ENCODE data around the gene NLRC4.
"Not testable (repeated sequence)": the region's sequence is repeated elsewhere in the genome, so short reads cannot be mapped to it uniquely, and the experiment has no call there.

The NLRC4 gene

DNA sequence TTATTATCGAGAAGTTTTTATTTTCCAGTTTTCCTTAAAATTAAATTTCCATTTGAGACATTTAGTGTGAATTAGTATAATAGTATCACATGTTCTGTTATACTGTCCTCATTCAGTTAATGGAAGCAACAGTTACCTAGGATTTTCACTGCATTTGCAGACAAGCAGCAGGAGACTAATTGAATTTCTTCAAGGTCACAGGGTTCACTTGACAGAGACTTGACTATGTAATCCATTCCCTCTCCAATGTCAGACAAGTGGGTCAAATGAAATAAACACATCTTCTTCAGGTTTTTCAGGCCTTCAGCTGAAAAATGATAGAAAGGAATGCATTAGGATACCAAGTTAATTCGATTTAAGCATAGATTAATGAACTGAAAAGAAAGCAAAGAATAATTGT, 26.7 kb downstream of the NLRC4 start:
- no peak for DNase-seq

- no peak for DNase-seq
These were observed 27.2 kb downstream of the NLRC4 start for GRCh38 chr2:32237488-32237887.

DNA sequence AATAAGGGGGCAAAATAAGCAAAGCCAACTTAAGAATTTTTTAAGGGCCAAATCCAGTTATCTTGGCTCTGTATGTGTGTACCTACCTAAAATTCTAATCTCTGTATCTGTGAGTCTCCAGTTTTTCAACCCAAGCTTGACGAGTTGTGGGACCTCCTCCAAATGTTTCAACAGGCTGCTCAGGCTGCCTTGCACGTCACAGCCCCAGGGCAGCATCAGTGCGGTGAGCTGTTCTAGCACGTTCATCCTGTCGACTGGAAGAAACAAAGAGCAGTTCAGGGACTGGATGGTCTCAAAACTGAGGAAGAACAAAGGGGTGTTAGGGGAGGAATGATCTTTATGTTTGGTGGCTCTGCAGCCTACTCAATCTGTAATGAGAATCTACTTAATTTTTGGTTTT, 29.4 kb downstream of the NLRC4 start:
- no peak for DNase-seq

DNA sequence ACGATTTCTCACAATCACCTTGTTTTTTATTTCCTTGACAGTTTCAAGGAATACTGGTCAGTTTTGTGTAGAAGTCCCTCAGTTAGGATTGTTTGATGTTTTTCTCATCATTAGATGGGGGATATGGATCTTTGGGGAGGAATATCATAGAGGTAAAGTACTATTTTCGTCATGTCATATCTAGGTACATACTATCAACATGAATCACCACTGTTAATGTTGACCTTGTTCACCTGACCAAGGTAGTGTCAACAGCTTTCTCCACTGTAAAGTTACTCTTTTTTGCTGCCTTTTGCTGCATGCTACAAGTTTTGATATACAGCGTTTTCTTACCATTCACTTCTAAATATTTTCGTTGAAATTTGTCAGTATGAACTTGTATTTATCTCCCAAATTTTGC, 32.7 kb downstream of the NLRC4 start:
- DNase-seq: no peak

GRCh38 chr2:32229635-32230034, 35.1 kb downstream of the NLRC4 start:
- DNase-seq: no peak

DNA sequence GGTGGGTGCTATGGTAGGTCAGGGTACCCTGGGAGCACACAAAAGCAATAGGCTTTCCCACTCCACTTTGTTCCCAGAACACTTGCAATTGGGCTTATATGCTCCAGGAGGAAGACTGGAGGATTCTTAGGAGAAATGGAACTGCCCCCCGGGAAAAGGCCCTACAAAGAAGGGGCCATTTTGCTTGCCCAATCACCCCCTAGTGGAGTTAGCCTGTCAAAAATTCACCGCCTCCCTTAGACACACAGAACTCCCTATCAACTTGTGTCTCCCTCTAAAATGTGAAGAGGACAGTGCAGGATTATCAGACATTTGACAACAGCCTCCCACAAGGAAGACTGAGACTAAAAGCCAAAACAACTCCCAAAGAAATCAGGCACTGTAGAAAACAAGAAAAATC, 36.5 kb downstream of the NLRC4 start:
- DNase-seq: no peak

DNA sequence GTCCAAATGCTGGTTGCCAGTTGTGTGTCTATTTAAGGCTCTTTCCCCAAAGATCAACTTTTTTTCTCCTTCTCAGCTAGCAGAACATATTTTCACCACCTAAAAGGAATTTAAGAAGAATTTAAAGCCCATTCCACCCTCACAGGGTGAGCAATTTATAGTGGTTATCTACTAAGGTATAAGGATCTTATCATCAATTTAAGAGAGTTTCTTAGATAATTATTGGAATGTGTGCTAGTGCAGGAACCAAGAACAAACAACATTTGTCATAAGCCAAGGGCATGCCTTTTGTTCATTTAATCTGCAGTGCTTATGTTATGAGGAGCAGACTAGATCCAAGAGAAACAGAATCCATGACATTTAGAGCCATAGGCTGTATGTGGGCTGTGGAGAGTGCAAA, 37.2 kb downstream of the NLRC4 start:
- DNase-seq: no peak

GRCh38 chr2:32222966-32223365, 41.7 kb downstream of the NLRC4 start:
- no peak for DNase-seq

DNA sequence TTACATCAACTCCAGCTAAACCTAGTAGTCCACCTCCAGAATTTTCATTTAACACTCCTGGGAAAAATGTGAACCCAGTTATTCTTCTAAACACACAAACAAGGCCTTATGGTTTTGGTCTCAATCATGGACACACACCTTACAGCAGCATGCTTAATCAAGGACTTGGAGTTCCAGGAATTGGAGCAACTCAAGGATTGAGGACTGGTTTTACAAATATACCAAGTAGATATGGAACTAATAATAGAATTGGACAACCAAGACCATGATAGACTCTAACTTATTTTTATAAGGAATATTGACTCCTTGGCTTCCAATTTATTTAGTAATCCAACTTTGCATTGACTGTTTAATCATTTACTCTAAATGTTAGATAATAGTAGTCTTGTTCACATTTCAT, 44.2 kb downstream of the NLRC4 start:
- no peak for DNase-seq

DNA sequence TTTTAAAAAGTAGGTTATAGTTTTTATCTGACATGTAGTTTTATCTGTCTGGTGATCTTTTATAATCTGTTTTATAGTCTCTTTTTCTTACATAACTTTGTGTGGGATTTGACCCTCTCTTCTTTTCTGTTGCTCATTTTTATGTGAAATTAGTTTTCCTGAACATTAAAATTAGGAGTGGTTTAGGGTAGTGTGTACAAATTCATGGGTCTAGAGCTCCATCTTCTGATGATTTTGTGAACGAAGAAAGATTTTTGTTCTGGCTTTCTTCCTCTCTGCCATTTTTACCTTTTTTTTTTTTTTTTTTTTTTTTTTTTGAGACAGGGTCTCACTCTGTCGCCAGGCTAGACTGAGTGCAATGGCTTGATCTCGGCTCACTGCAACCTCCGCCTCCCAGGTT, 52.4 kb downstream of the NLRC4 start:
- no peak for DNase-seq

DNA sequence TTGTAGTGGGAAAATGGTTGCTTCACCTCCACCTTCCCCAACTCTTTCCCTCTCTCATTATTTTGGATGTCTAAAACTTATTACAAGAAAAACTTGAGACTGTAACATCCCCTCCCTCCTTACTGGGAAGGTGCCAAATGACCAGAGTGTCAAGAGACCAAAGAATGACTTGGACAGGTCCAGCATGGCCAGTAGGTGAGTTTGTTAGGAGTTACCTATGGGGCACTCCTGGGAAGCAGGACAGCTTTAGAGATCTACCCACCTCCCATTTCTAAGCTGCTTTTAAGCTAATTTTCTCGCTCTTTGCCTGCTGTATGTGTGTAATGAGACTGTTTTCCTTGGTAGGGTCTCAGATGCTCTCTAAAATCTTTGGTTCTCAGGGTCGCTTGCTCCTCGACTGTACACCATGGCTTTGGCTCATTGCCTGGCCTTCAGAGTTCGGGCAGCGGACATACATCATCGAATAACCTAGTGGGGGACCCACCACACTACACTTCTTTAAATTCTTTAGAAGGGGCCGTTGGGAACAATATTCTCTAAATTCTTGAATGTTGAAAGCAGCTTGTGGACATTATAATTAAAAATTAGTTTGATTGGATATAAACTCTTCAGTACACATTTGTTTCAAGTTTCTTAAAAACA, 53.8 kb downstream of the NLRC4 start:
- no peak for DNase-seq

GRCh38 chr2:32203428-32203827, 61.3 kb downstream of the NLRC4 start:
- DNase-seq: not testable (repeated sequence)

DNA sequence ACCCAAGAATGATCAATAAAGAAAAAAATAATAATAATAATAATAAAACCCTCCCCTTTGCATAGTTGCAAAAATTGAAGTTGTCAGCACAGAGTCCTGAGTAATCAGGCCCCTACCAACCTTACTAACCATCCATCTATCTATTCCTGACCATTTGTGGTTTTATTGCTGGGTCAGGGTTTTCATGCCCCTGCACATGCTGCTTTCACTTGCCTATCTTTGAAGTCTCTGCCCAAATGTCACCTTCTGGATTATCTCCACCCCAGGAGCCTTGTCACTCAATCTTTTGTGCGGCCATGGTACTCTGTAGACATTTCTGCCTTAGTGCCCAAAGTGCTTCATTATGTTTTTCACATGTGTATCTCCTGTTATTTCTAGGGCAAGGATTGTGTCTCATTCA, 63.9 kb downstream of the NLRC4 start:
- no peak for DNase-seq

- DNase-seq: no peak
These were observed 72.3 kb downstream of the NLRC4 start for GRCh38 chr2:32192418-32192817.

- DNase-seq: no peak
These were observed 75.7 kb downstream of the NLRC4 start for GRCh38 chr2:32189011-32189410.

DNA sequence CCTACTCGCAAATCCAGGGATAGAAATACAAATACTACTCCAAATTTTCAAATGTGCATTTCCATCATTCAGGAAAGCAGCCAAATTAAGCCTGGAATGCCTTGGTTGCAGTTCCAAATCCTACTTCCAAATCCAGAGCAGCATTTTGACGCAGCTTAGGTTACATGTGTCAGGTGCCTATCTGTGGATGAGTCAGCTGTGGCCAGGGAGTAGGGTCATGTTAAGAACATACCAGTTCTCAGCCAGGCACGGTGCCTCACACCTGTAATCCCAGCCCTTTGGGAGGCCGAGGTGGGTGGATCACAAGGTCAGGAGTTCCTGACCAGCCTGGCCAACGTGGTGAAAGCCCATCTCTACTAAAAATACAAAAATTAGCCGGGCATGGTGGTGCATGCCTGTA, 82.0 kb downstream of the NLRC4 start:
- DNase-seq: no peak
